ENCODE measurements around the gene LOXHD1.

The LOXHD1 gene, protein sequence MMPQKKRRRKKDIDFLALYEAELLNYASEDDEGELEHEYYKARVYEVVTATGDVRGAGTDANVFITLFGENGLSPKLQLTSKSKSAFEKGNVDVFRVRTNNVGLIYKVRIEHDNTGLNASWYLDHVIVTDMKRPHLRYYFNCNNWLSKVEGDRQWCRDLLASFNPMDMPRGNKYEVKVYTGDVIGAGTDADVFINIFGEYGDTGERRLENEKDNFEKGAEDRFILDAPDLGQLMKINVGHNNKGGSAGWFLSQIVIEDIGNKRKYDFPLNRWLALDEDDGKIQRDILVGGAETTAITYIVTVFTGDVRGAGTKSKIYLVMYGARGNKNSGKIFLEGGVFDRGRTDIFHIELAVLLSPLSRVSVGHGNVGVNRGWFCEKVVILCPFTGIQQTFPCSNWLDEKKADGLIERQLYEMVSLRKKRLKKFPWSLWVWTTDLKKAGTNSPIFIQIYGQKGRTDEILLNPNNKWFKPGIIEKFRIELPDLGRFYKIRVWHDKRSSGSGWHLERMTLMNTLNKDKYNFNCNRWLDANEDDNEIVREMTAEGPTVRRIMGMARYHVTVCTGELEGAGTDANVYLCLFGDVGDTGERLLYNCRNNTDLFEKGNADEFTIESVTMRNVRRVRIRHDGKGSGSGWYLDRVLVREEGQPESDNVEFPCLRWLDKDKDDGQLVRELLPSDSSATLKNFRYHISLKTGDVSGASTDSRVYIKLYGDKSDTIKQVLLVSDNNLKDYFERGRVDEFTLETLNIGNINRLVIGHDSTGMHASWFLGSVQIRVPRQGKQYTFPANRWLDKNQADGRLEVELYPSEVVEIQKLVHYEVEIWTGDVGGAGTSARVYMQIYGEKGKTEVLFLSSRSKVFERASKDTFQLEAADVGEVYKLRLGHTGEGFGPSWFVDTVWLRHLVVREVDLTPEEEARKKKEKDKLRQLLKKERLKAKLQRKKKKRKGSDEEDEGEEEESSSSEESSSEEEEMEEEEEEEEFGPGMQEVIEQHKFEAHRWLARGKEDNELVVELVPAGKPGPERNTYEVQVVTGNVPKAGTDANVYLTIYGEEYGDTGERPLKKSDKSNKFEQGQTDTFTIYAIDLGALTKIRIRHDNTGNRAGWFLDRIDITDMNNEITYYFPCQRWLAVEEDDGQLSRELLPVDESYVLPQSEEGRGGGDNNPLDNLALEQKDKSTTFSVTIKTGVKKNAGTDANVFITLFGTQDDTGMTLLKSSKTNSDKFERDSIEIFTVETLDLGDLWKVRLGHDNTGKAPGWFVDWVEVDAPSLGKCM (N-terminal part only)

DNA sequence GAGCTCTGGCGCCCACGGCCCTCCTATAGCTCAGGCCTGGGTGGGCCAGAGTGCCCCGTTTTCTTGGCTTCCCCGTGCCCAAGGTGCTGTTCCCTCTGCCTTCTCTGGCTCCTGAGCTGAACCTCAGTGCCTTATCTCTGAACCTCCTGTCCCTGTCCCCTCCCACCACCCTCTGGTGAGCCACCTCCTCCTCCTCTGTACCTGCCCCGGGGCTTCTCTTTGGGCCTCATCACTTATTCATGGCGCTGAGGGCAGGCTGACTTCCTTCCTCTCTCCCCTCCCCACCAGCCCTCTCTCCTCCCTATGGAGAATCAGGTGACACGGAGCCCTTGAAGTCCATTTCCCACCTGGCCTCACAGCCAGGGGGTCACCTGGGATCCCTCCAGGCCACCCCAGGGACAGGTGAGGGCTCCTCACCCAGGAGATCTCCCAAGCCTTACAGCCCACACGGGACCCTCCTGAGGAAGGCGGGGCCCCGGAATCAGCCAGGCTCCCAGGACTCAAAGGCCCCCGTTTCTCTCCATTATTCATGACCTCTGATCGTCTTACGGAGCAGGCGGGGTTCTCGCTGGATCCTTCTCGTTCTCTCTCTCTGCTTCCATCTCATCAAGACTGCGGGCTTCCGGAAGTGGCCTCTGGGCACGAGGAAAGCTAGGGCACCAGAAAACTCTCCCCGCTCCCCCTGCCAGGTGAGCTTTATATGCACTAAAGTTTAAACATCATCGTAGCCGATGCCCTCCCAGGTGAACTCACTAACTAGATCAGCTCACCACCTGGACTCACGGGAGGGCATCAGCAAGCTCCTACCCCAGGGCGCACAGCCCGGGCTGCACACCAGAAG lies at the start of gene LOXHD1:
Gene LOXHD1 (minus strand): TSS at position 106 of the 841 bp plus-strand sequence. CDS start 187 bp downstream, outside the sequence.
- no peak for DNase-seq

DNA sequence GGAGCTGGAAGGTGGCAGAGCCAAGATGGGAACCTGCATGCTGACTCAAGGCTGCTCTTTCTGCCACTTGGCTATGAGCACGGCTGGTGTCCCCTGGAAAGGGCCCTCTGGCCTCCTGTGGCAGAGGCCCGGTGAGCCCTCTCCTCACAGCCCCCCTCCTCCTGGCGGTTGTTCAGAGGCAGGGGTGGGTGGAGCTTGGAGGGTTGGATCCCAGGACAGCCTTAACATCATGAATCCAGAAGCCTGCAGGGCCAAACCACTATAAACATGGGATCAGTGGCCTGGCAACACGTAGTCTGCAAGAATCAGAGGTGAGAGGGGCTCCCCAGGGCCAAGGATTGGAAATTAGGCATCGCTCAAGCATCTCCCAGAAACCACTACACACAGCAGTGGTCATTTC lies 48.5 kb upstream of the LOXHD1 start:
- DNase-seq = no peak

DNA sequence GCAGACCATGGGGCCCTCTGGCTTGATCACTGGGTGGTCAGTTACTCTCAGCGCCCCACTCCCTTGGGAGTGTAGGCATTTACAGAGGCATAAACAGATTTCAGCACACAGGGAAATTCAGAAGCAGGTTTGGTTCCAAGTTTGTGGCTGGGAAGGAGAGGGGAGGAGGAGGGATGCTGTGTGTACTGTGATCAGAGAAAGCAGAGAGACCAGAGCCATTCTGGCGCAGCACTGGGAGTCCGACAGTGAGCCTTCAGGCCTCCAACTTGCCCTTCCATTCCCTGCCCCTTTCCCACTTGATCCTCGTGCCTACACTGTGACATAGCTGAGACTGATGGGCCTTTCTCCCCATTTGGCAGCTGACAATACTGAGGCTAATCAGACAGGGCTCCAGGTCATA lies 47.8 kb upstream of the LOXHD1 start:
- DNase-seq = no peak

DNA sequence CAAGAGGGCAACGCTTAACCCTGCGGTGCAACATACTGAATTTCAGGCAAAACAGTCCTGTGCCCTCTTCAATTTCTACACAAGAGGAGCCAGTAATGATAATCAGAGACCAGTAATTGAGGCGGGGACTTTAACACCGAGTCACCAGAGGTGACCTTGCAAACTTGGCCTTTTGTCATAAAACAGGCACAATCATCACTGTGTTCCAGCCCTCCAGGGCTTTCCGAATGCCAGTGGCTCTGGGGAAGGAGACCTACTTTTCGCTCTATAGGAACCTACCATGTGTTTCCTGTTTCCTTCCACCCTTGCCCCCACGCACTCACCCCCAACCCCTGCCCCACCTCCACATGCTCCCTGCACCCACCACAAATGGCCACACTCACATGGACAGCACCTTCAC lies 47.2 kb upstream of the LOXHD1 start:
- no peak for DNase-seq

DNA sequence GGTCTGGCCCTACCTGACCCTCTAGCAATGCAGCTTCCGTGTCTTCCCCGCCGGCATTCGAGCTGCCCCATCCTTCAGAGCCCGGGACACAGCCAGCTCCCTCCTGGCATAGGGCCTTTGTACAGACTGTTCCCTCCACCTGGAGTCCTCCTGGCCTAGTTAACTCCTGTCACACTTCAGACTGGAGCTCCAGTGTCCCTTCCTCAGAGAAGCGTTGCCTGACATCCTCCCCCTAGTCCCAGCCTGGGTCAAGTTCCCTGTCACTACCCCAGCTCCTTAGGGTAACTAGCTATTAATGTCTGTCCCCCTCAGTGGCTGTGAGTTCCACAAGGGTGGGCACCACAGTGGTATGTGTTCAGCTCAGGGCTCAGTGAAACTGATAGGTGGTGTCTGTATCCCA lies 45.5 kb upstream of the LOXHD1 start:
- DNase-seq = no peak

DNA sequence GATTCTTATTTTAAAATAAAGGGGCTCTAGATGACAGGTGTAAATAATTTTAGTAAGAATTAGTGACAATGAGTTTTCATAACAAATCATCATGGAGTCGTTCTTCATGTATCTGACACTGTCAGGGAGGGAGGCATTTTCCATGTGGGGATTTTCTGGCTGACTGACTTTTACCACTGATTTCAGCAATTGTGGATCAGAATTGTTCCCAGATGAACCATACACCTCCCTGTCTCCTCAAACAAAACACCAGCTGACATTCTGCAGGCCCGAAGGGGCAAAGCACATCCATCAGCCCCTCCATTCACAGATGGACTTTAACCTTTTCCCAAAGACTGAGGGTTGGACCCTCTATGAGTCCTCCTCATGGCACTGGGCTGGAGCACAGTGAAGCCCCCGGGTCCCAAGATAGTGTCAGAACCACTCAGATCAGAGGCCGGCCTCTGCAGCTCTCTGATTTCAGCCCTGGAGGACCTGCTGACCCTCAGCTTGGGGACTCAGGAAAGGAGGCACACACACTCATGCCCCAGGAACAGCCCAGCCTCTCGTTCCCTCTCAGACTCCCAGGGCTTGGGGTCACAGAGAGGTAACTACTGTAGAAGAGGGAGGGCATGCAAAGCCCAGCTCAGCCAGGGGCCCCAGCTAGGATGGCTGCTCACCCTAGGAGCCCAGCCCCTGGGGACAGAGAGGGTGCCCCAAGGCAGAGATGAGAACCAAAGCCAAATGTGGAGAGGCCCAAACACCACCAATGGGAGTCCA lies 43.2 kb upstream of the LOXHD1 start:
- DNase-seq = no peak

DNA sequence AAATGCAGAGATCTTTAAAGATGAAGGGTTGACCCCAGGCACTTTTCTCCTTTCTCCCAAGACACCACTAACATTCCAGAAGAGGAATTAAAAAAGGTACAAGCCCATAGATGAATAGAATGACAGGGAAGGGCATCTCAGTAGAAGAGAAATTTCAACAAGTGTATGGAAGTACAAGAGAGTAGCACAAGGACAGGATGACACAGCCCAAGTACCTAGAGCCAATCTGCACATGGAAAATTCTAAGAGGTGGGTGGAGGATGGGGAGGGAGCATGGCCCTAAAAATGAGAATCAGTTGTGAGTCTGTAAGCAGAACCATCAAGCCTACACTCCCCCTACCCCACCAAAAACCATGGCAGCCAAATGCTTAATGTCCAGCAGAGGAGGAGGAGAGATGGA lies 39.7 kb upstream of the LOXHD1 start:
- no peak for DNase-seq

DNA sequence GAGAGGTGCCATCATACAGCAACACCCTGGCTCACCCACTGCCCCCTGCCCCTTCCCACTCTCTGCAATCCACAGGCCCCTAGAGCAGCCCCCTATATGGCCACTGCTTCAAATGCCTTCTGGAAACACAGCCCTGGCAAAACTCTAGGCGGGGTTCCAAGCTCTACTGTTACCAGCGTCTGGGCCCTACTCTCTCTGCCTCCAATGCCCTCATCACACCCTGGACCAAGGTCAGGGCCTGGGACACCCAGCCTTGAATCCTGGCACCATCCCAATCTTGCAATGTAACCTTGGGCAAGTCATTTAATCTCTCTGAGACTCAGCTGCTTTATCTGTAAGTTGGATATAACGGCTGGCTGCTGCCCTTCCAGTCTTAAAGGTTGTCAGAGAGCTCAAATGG lies 39.2 kb upstream of the LOXHD1 start:
- no peak for DNase-seq

DNA sequence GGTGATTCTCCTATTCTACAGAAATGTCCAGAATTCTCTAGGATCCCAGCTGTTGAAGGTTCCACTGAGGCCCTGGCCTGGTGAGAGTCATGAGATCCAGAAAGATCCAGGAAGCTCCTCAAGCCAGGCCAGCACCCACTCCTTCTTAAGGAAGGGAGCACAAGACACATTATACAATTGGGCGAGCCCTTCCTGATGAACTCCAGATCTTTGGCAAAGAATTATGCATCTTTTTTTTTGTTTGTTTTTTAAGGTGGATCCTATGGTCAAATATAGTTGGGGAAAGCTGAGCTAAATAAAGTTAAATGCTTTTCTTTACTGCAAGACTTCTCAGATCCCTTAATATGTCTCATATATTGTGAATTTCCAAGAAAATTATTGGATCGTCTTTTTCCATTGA lies 37.0 kb upstream of the LOXHD1 start:
- DNase-seq = no peak

DNA sequence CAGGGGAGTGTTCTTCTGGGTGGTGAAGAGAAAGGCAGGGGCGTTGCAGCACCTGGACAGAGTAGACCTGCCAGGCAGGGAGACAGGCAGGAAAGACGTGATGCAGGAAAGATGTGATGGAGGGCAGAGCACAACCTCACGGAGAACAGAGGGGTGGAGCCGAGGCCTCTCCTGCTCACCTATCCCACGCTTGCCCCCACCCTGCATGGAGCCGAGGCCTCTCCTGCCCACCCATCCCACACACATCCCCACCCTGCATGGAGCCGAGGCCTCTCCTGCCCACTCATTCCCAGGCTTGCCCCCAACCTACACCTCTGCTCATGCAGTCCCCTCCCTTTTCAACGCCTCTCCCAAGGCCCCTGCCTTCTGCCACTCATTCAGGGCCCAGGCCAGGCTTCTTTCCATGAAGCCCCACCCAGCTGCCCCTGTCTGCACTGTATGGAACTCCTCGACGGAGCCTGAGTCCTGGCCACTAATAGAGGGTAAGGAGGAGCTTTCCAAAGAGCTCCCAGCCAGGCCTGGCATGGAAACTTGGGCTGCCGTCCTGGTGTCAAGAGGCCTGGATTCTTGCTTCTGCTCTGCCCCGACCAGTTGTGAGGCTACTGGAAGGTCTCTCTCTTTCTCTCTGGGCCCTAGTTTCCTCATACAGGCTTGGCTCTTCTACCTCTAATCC lies 32.0 kb upstream of the LOXHD1 start:
- no peak for DNase-seq

DNA sequence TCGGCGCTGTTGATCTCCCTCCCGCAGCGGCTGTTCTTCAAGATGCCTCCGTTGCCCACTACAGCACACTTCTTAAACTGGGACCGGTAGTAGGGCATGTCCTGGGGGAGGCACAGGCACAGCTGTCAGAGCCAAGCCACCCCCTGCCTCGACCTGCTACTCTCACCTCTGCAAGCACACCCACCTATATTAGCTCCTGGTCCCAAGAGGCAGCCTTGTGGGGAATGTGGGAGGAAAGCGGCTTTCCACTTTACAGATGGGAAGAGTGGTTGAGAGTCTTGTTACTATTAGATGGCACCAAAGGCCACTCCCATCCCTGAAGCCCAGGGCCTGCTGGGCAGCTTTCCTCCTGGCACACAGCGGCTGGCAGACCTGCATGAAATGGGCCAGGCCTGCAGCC lies 29.2 kb upstream of the LOXHD1 start:
- DNase-seq = no peak

DNA sequence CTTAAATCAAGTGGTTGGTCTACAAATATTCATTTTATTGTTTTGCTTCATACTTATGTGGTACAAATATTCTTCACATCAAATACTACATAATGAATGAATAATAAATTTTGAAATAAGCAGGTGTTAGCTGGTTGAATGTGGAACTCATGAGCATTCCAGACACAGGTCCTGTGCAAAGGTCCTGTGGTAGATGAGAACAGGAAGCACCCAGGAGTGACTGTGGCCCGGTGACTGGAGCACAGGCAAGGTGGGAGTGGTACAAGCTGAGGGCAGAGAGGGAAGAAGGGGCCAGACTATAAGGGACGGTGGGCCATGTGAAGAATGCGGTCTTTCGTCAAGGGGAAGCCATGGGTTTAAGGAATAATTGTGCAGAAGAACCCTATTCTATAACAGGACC lies 26.2 kb upstream of the LOXHD1 start:
- DNase-seq = no peak

DNA sequence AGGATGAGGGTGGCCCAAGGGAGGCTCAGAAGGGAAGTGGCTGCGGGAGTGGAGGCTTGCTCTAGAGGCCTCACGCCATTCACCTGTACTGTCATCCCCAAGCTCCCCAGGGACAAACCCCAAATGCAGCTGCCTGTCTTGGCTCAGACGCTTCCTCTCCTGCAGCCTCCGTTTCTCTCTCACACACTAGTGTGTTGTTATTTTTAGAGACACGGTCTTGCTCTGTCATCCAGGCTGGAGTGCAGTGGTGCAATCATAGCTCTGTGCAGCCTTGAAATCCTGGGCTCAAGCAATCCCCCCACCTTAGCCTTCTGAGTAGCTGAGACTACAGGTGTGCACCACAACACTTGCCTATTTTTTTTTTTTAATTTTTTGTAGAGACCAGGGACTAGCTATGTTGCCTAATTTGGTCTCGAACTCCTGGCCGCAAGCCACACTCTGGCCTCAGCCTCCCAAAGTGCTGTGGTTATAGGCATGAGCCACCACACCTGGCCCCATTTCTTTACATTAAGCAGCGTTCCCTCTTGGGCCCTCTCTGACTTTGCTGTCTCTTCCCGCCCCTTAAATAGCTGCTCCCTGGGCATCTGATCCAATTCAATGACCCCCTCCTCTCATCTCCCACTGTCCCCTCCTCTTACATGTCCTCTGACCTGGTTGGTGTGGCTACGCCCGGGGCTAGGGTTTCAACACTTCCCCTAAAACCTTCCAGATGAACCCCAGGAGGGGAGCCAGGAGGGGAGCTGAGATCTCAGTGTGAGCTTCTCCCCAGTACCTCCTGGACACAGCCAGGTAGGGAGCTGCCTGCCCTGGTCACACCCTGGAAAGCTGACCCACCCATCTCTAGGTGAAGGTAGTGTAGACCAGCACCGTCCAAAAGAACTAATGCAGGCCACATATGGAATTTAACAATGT lies 24.0 kb upstream of the LOXHD1 start:
- DNase-seq = no peak

DNA sequence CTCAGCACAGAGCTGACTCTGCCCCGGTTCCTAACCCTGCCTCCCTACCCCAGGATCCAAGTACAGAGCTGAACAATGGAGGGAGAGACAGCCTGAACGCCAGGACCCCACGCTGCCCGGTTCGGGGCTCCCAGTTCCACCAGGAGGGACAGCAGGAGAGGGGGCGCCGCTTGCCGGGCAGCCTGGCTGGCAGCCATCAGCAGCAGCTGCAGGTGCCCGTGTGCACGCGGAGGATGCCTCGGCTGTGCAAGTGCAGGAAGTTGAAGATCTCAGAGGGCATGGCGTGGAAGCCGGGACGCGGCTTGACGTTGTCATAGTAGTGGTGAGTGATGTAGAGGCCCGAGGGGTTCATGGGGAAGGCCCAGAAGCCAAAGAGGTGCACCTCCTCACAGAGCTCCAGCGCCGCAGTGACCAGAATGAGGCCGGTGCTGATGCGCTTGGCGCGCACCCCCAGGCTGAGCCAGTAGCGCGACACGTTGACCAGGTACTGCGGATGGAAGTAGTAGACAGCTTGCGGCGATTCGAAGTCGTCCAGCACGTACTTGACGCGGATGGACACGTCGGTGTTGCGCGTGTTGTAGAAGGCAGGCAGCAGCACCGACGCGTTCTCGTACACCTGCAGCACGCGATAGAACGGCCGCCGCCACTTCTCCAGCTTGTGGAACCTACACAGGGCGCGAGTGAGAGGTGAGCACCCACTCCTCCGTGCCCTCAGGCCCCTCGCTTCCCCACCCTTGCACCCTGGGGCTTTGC lies 23.0 kb upstream of the LOXHD1 start:
- DNase-seq = no peak

DNA sequence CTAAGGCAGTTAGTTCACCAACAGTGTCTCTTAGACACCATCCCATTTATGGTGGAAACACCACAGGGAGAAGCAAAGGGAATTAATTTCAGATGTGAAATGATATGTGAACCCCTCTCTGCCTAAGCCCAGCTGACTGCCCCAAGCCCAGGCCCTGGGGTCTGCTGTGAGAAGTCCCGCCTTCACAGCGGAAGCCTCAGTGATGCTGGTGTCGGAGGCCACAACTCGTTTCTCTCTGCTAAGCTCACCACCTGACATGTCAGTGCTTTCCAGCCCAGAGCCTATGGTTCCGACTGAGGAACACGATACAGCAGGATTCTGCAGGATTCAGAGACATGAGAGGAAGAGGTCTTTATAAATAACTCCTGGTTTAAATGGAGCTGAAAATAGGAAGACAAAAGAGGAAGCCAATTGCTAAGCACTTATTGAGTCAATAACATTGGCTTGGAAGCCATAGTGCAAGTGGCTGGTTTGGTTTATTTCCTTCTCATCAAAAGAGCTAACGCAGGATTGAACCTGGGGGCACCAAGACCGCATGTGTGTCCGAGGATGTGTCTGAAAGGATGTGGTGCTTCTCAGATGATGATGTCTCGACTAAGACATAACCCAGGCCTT lies 21.9 kb upstream of the LOXHD1 start:
- DNase-seq = no peak

DNA sequence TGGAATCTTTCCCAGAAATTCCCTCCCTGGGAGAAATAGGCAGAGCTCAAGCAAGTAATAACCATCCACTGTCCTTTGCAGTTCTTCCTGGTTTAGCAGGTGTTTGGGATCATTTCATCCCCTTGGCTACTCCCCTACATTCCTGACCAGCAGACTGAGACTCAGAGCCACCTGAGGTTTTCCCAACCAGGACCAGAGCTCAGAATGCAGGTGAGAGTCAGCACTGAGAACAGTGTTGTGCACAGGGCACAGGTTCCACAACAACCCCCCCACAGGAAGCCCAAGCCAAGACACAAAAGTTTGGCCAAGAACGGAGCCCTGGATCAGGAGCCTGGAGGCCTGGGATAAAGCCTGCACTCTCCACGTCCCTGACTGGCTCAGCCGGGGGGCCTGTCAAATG lies 21.0 kb upstream of the LOXHD1 start:
- DNase-seq = no peak

DNA sequence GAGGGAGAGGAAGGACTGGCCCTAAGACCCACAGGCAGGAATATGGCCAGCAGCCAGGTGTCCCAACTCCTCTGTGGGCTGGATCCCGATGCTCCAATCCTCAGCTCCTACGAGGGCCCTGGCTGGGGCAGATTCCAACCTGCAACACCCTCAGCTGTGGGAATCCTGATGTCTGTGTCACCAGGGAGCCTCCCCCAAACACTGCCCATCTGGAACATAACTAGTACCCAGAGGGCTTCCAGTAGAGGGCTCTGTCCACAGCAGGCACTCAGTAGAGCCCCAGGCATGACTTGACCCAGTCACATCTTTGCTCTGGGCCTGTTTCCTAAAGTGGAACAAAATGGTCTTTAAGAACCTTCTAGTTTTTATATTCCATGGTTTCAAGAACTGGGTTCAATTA lies 20.6 kb upstream of the LOXHD1 start:
- peak; percentile 2 for DNase-seq

DNA sequence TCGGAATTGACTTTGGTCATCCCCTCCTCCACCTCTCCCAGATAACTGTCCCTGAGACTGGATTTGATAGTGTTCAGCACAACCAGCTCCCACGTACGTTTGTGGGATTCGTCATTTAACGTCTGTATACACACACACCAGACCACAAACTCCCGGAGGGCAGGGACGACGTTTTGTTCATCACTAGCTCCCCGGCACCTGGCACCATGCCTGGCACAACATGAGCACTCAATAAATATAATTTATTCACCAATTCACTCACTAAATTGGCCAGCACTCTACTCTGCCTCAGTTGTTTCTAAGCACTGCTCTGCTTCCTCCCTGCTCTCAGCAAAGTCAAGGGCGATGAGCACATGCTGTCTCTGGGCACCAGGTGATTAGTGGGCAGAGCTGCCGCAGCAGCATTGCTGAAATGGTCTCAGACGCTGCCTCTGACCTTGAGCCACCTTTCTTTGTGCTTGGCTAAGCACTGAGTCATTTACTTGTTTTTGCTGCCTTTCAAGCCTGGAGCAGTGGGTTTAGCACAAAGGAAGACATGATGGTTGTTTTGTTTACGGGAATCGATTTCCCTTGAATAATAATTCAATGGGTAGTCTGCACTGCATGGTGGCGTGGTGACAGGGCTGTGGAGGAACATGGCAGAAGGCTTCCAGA lies 19.3 kb upstream of the LOXHD1 start:
- DNase-seq = no peak

Measured in fibroblast of skin of right biceps (primary cell).